T-helper 1 cell treated with Interleukin-12 subunit alpha and Interleukin-12 subunit beta and Interleukin-4 antibody, amounts not matched to agents 30 ng/mL and 1 ng/mL, for 36 hours (primary cell): Measurements from ENCODE around the gene DDRGK1. TPM values are rescaled to one million over a fixed set of nuclear protein-coding genes. Genes with fewer than 3 reads are reported as not detected.

Source experiments
- intact Hi-C: fragments of 100-400 bp; cut with micrococcal nuclease; formaldehyde crosslinking; loops from one replicate; pipeline ENCODE4 v1.15.1; 2024
- total RNA-seq: library from RNA; stranded (reverse); gene quantifications from 2 replicates; pipeline ENCODE4 v1.2.3, GENCODE V29; 2022

Gene DDRGK1
- total RNA-seq, 1 donor from 2014 or later, result 55.2 TPM

- intact Hi-C loops, result no loop called here
These were observed 32.8 kb upstream of the DDRGK1 start for GRCh38 chr20:3237011-3237957.

- intact Hi-C loops, result no loop called here
These were observed 31.3 kb upstream of the DDRGK1 start for GRCh38 chr20:3235666-3236324.

- intact Hi-C loops, result no loop called here
These were observed 29.6 kb upstream of the DDRGK1 start for GRCh38 chr20:3233991-3234498.

- intact Hi-C loops, result no loop called here
These were observed 28.9 kb upstream of the DDRGK1 start for GRCh38 chr20:3233131-3233990.

GRCh38 chr20:3231889-3232588, 27.6 kb upstream of the DDRGK1 start:
- intact Hi-C loops, result no loop called here

GRCh38 chr20:3231116-3231515, 26.6 kb upstream of the DDRGK1 start:
- intact Hi-C loops, result no loop called here

GRCh38 chr20:3229798-3230197, 25.3 kb upstream of the DDRGK1 start:
- intact Hi-C loops, result no loop called here

GRCh38 chr20:3229158-3229557, 24.7 kb upstream of the DDRGK1 start:
- intact Hi-C loops, result no loop called here

GRCh38 chr20:3228750-3229032, 24.2 kb upstream of the DDRGK1 start:
- intact Hi-C loops, result no loop called here

GRCh38 chr20:3227936-3228749, 23.7 kb upstream of the DDRGK1 start:
- intact Hi-C loops, result no loop called here

- intact Hi-C loops, result no loop called here
These were observed 23.0 kb upstream of the DDRGK1 start for GRCh38 chr20:3227506-3227905.

- intact Hi-C loops, result no loop called here
These were observed 22.4 kb upstream of the DDRGK1 start for GRCh38 chr20:3226864-3227263.

- intact Hi-C loops, result no loop called here
These were observed 21.6 kb upstream of the DDRGK1 start for GRCh38 chr20:3226093-3226492.

- intact Hi-C loops, result no loop called here
These were observed 20.4 kb upstream of the DDRGK1 start for GRCh38 chr20:3224681-3225421.

GRCh38 chr20:3223994-3224680, 19.7 kb upstream of the DDRGK1 start:
- intact Hi-C loops, result loop anchor here (2.0 kb wide), 1 partner anchor 15 kb away; the partner anchor contains the start of gene ITPA

GRCh38 chr20:3223651-3223993, 19.1 kb upstream of the DDRGK1 start:
- intact Hi-C loops, result loop anchor here (2.0 kb wide), 1 partner anchor 15 kb away; the partner anchor contains the start of gene ITPA

- intact Hi-C loops, result loop anchor here (2.0 kb wide), 1 partner anchor 14 kb away; the partner anchor contains the start of gene ITPA
These were observed 18.4 kb upstream of the DDRGK1 start for GRCh38 chr20:3222635-3223600.
